ENCODE results near the gene SOX1. TPM values are rescaled to one million over a fixed set of nuclear protein-coding genes. Genes with fewer than 3 reads are reported as not detected.

Gene SOX1
- total RNA-seq, 1 donor = not detected

DNA sequence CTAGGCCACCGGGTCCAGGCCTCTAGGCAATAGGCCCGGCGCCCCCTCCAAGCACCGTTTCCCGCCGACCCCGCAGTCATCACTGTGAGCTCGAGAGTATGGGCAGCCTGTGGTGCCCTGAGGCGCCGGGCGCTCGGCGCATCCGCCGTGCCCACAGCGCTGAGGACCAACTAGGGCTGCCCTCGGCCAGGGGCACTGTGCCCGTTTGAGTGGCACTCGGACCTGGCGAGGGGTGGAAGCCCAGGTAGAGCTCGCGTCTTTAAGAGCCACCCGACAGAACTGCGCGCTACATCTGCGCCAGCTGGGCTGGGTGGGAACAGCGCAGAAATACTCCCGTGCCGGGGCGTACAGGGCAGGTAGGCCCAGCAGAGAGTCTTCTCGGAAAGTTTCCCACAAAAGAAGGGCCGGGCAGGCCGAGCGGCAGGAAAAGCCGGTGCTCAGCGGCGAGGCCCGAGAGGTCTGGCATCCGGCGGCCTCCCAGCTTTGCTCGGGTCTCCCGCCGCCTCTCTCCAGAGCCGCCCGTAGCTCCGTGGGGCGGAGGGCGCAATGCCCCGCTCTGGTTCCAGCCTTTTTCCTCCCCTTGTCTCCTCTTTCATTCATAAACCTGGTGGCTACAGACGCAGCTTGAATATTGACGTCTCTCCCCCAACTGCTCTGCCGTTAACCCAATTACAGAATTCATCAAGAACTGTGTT, 5.4 kb upstream of the SOX1 start:
- no peak overlapping the region for H3K4me3 ChIP-seq (ENCODE audit: low read depth, low read length)
- DNase-seq (ENCODE audit: low read depth) = no peak
- TF ChIP-seq, protein P1, sequence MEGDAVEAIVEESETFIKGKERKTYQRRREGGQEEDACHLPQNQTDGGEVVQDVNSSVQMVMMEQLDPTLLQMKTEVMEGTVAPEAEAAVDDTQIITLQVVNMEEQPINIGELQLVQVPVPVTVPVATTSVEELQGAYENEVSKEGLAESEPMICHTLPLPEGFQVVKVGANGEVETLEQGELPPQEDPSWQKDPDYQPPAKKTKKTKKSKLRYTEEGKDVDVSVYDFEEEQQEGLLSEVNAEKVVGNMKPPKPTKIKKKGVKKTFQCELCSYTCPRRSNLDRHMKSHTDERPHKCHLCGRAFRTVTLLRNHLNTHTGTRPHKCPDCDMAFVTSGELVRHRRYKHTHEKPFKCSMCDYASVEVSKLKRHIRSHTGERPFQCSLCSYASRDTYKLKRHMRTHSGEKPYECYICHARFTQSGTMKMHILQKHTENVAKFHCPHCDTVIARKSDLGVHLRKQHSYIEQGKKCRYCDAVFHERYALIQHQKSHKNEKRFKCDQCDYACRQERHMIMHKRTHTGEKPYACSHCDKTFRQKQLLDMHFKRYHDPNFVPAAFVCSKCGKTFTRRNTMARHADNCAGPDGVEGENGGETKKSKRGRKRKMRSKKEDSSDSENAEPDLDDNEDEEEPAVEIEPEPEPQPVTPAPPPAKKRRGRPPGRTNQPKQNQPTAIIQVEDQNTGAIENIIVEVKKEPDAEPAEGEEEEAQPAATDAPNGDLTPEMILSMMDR (IDR thresholded peaks at IDR 0.05; ENCODE audit: insufficient read depth, low read depth, low read length) = no peak

GRCh38 chr13:112062072-112062567, 4.8 kb upstream of the SOX1 start:
- H3K4me3 ChIP-seq (ENCODE audit: low read depth, low read length) = no peak overlapping the region
- TF ChIP-seq, protein P1 (IDR thresholded peaks at IDR 0.05; ENCODE audit: insufficient read depth, low read depth, low read length) = no peak

DNA sequence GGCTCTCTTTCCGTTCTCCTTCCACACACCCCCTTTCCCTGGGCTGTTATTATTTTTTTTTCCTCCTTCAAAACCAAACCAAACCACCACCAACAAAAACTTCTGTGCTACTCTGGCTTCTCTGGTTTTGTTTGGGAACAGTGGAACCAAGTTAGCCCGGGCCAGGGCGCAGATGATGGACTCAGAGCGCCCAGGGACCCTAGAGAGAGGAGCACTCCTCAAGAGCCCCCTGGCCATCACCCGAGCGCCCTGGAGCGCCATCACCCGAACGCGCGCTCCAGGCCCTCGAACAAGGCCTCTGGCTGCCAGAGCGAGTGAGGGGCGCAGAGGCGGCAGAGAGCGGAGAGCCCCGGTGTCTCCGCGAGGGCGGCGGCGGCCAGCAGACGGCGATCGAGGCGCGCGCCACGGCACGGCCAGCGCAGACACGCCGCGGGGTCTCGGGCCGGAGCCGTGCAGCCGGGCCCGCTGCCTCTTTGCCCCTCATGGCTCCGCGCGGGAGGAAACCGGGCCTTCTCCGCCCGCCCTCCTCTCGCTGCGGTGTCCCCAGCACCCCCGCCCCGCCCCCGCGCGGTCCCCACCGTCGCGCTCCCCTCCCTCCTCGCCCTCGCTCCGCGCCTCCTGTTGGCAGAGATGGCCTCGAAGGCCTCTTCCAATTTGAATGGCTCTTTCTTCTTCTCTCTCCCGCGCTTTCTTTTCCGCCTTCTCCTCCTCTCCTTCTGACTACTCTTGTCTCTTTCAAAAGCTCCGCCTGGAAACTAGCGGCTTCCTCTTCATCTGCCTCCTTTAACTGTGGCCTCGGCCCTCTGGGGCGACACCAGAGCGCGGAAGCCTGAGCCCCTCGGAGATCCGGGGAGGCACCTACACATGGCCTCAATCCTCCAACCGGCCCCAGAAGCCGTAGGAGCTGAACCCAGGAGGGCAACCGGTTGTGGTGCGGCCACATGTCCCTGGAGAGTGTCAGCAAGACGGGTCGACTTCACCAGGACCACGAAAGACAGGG, 4.1 kb upstream of the SOX1 start:
- no peak overlapping the region for H3K4me3 ChIP-seq (ENCODE audit: low read depth, low read length)
- DNase-seq (ENCODE audit: low read depth) = no peak
- TF ChIP-seq, protein P1 (IDR thresholded peaks at IDR 0.05; ENCODE audit: insufficient read depth, low read depth, low read length) = no peak

More at GRCh38 chr13:112062072-112062567, 4.8 kb upstream of the SOX1 start:
- no peak for DNase-seq (ENCODE audit: low read depth)

DNA sequence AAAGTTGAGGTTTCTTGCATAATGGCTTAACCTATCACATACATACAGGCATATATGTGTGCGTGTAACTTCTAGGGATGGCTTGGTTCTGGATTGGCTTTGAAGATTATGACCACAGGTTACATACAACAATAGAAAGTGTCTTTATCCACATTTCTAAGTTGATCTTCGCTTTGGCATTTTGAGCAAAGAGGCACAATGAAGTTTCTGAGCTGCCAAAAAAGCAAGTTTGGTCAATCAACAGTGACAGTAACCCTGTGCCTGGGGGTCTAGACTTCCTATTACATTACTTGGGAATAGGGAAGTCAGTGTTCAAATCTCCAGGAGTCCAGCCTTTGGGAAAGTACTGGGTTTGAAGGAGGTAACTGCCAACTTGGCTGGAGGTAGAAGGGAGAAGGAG, 3.1 kb upstream of the SOX1 start:
- H3K4me3 ChIP-seq (ENCODE audit: low read depth, low read length) = no peak overlapping the region
- TF ChIP-seq, protein P1 (IDR thresholded peaks at IDR 0.05; ENCODE audit: insufficient read depth, low read depth, low read length) = no peak
- DNase-seq (ENCODE audit: low read depth) = no peak

- TF ChIP-seq, protein P1 (IDR thresholded peaks at IDR 0.05; ENCODE audit: insufficient read depth, low read depth, low read length) = no peak
- DNase-seq (ENCODE audit: low read depth) = no peak
- no peak overlapping the region for H3K4me3 ChIP-seq (ENCODE audit: low read depth, low read length)
These were observed 2.7 kb upstream of the SOX1 start for GRCh38 chr13:112064222-112064621.

DNA sequence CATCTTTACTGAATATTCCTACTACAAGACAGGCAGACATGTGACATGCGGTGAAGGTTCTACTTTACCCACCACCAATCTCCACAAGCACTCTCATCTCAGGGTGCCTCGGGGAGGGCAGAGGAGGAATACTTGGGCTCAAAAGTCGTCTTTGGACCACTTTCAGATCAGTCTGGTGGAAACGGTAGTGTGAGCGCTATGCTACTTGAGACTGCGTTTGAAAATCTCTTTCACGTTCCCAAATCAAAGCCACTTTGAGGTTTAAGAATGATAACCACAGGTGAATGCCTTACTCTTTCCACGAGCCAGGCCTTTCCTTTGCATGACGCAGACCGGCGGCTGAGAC, 1.5 kb upstream of the SOX1 start:
- DNase-seq (ENCODE audit: low read depth) = no peak
- TF ChIP-seq, protein P1 (IDR thresholded peaks at IDR 0.05; ENCODE audit: insufficient read depth, low read depth, low read length) = no peak
- no peak overlapping the region for H3K4me3 ChIP-seq (ENCODE audit: low read depth, low read length)
